DMS53 treated with DMSO at 0.1 percent for 48 hours (cell line): ENCODE data around the gene OLFM3.

Experiments
- DNase-seq: peaks from one replicate; lab custom pipeline; 2025; ENCODE audit not compliant: unreplicated experiment; lab: John Stamatoyannopoulos, UW

The OLFM3 gene

DNA sequence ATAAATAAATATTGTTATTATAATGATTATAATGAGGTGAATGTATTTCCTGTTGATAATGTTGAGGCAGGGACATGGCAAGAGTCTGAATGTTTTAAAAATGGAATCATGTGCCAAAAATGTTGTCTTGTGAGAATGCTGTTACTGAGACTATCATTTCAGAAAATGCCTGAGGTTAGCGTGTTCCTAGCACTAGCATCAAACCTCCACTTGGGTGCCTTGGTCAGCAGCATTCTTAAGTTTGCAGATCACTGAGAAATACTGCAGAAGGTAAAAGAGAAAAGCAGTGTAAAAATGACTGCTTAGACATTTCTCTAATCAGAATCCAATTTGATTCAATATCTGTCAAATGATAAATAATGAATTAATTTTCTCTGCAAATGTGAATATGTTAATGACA, 50.8 kb downstream of the OLFM3 start:
- DNase-seq = no peak

DNA sequence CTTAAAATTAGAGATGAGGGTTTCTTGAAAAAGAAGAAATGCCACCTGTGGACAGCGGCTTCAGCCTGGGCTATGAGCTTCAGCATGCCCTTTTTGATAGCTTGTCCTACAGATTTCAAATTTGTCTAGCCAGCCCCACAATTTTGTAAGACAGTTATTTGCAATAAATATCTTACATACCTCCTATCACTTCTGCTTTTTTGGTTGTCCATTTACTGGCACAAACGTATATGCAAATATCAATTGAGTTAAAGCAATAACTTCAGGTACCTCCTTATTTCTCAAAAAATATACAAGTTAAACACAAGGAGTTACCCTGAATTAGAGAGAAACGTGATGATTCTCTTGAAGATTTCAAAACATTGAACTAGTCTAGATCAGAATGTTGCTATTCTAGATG, 53.5 kb downstream of the OLFM3 start:
- DNase-seq = no peak

DNA sequence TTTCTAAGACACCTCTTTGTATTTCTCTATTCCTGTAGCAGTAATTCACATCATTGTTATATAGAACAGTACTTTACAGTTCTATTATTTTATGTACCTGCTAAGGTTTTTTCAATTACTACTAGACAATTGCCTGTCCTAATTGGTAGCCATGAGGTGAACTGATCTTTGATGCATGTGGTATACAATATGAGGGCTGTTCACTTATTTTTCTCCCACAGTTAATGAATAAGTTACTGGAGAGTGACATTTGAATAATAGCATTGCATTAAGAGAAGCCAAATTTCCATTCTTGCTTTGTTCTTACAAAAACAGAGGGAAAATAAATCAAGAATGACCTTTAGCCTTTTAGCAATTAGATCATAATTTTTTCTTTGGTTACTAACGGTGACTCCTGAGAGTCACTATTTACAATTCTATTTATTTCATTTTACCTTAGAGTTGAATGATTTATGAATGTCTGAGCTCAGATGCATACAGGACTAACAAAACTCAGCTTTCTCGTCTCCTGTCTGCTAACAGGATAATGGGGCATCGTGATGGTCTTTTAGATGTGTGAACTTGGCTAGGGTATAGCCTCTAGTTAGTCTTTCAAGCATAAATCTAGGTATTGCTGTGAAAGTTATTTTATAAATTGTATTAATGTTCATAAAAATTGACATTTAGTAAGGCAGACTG, 54.1 kb downstream of the OLFM3 start:
- DNase-seq = no peak

DNA sequence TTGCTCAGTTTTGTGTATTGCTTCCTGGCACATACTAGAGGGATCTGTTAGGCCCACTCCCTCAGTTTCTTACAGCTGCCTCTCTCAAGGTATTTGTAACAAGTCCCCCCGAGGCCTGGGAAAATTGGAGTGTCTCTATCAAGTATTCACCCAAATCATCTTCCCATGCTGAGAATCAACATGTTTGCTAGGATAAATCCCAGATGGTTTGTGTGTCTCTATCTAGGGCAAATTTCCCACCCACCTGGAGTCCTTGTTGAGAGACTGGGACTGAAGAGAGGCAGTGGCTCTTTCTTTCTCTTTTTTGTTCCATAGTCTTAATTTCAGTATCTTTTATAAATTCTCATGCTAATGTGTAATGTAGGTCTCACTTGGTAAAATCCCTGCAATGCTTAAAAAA, 58.0 kb downstream of the OLFM3 start:
- no peak for DNase-seq

DNA sequence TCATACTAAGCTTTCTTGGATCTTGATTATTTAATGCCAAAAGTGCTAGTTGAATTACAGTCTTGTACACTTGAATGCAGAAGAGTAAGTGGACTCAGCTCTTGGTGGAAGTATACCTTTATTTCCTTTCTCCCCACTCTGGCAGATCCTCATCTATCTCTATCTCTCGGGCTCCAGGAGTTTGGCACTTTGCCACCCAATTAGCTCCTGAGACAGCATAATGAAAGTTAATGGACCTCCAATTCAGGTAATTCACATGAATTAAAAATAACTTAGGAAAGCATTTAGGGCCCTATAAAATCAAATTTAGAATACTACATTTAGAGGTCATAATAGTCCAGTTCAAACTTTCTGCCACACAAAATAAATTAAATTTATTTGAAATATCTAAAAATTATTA, 67.4 kb downstream of the OLFM3 start:
- DNase-seq = no peak

DNA sequence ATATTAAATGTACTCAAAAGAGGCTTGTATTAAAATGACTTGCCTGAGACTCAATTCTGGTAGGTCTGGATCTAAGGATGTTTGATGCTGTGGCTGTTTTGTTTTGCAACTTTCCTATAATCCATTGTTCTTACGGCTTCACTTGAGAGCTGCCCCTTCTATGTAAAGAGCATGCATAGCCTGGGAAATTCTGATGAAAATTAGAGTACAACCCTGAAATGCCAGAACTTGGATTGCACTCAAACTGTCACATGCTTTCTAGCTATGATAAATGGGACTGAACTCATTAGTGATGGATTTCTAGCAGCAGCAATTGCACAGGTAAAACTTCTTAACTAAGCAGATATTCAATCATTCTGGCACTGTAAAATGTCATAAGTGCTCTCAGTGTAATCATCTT, 67.9 kb downstream of the OLFM3 start:
- DNase-seq = no peak

DNA sequence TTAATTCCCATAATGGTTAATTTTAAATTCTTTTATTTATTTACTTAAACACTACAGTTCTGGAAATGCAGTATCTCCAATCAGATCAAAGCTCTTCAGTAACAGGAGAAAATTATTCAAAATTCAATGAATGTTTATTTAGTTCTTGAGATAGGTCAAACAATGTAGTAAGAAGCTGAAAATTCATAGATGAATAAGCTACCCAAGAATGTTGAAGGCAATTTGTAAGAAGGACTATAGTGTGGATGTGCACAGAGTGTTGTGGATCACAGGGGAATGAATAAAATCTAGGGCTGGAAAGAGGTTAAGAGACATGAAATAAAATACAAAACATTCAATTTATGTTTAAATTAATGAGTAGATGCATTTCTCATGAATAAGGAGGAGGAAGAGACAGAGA, 72.0 kb downstream of the OLFM3 start:
- DNase-seq = no peak

DNA sequence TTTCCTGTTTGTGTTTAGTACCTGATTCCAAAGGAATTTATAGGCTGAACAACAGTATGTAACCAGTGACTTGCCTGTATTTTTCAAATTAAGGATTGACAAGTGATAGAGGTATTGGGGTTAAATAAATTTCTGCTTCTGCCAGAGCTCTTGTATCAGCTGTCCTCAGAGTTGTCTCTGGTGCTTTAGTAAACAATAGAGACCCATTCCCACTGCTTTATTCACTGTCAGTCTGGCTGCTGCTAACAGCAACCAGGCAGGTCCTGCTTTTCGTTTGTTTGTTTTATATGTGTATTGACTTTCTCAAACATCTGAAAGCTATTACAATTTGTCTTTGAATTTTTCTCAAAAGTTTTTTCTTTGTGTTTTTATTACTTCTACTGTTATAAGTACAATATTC, 76.1 kb downstream of the OLFM3 start:
- DNase-seq = peak; percentile 73

DNA sequence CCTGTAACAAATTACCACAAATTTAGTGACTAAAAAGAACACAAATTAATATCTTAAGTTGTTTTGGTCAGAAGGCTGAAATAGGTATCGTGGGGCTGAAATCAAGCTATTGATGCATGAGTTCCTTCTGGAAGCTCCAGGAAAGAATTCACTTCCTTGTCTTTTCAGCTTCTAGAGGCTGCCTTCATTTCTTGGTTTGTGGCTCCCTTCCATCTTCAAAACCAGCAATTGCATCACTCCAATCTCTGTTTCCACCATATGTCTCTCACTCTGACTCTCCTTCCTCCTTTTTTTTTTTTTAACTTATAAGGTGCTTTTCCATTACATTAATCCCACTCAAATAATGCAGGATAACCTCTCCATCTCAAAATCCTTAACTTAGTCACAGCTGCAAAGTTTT, 78.4 kb downstream of the OLFM3 start:
- DNase-seq = no peak

DNA sequence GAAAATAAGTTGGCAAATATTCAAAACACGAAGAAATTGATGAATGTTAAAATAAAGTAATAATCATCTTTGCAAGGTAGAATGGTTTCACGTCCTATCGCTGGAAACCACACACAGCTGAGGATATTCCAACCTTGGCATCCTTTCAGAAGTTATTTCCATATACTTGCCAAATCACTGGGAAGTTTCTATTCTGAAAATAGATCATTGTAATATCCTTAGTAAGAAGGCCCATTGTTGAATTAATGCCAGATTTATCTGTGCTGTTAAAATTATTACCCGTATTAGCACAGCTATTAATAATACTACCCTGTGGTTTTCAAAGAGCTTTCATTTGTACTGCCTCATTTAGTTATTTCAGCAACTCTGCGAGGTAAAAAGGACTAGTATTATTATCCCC, 81.1 kb downstream of the OLFM3 start:
- DNase-seq = no peak

DNA sequence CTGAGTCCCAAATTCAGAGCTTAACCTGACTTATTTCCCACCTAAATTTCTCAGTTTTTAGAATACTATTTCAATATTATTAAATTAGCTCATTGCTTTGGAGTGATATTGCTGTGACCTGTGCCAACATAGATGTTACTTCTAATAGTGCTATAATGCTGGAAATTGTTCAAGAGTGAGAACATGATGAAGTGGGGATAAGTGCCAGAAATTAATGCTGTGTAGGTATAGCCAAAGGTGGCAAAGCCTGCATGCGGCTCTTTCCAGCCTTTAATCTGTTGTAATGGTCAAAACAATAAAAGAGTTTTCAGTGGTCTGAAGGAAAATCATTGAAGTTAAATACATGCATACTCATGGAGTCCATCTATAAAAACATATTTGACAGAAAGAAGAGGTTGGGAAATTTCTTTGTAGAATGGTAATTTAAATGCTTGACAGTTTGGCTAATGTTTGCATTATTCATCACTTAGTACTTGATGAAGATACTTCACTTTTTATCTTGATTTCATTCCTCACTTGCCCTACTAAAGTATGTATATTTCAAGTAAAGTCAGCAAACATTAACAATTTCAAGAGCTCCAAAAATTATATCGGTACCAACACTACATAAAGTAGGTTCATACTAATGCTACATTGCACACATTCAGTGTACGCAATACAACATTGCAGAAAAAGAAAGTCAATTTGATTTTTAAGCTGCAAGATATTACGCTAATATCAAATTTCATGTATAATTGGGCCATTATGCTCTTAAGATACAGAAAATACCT, 82.1 kb downstream of the OLFM3 start:
- DNase-seq = no peak

DNA sequence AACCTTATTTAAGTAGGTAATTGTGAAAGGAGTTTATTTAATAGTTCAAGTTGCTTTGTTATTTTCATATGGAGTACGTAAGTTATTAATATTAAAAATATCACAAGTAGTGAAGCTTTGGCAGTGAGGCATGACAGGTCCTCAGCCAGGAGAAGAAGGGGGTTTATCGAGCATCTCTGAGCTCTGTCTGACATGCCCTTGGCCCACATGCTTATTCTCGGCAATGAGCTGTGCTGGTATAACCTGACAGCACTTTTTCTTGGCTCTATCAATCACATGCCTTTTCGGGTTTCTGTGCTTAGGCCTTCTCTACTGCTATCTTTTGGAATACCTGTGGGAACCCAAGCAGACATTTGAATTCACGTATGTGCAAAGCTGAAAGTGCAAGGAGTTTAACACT, 84.8 kb downstream of the OLFM3 start:
- no peak for DNase-seq

DNA sequence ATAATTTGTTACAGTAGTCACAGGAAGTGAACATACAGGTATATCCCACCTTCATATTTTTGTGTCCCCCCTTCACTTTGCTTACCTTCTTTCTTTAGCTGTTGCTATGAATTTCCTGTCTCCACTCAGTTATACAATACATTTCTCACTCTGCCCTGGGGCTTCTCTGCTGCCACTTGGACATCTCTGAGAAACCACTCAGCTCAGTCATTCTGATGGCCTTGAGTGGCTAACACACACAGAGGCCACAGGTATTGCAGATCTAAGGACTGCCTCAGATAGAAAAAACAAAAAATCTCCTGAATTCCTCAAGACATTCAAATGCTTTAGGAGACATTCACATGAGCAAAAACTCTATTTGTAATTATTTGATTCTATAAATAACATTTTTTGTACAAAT, 87.7 kb downstream of the OLFM3 start:
- DNase-seq = no peak

DNA sequence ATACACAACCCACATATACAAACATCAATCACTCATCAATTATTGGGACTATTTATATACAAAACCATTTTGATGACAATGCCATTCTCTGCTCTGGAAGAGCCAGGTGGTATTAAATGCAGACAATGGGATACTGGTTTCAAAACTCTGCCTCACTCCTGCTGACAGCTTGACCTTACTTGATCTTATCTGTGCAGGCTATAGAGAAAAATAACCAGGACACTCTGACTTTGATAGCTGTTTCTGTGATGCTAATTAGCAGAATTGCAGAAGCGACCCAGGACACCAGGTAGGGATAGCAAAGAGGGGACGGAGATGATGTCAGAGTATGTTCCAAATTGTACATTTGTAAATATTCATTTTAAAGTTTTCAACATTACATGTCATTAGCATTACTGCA, 89.5 kb downstream of the OLFM3 start:
- DNase-seq = no peak

DNA sequence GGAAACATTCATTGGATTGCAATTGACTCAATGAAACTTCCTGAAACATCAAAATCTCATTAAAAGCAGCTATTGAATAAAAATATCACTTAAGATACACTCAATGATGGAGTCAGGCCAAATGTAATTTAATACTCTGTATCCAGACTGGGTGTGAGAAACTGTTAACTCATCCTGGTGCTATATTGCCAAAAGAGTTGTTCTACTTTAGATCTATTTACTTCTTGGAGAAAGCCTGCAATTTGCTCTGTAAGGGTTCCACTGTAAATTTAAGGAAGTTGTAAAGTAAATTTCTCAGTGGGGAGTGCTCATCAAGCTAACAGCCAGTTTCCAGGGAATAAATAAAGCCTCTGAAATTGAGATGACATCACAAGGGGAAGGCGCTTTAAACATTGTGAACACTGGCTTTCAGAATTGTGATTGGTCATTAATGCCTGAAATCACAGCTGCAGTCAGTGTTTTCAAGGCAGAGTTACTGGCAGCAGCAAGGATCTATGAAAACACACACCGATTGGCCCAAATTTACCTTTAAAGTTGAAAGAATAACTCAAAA, 91.4 kb downstream of the OLFM3 start:
- peak; percentile 37 for DNase-seq

DNA sequence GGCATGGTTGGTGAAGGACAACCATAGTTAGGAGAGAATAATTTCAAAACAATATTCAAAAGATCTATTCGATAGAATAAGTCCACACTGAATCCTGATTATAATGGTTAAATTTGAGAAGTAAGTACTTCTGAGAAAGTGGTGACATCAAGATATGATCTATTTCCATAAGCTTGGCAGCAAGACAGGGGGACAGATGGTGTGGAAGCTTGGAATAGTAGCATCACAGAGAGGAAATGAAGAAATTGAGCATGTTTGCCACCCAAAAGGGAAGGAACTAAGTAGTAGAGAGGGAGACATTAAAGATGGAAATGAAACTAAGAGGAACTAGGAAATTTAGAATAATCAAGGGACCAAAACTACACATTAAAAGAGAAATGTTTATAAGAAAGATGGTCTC, 94.5 kb downstream of the OLFM3 start:
- no peak for DNase-seq

DNA sequence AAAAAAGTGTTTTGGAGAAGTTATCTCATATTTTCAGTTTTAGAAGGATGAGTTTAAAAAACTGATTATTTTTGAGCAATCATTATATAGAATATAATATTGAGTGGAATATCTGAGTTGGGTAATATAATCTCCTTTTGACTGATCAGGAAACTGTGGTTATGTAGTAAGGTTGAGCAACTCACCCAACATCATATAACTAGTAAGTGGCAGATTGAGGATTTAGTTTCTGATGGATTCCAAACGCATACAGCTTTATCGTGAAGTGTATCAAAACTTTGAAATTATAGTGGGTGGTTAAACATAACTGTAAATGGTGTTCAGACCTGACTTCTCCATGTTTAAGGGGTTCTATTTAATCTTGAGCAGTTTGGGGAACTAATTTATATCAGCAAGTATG, 98.6 kb downstream of the OLFM3 start:
- DNase-seq = no peak

DNA sequence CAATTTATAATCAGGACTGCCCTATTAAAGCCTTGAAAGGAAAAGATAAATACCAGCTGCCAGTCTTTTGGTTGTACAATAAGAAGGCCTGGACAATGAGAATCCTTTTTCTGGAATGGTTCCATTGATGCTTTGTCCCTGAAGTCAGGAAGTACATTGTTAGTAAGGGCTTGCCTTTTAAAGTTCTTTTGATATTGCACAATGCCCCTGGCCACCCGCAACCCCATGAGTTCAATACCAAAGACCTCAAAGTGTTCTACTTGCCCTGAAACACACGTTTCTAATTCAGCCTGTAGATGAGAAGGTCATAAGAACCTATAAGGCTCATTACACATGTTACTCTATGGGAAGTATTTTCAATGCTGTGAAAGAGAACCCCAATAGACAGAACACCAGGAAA, 112.1 kb downstream of the OLFM3 start:
- no peak for DNase-seq

DNA sequence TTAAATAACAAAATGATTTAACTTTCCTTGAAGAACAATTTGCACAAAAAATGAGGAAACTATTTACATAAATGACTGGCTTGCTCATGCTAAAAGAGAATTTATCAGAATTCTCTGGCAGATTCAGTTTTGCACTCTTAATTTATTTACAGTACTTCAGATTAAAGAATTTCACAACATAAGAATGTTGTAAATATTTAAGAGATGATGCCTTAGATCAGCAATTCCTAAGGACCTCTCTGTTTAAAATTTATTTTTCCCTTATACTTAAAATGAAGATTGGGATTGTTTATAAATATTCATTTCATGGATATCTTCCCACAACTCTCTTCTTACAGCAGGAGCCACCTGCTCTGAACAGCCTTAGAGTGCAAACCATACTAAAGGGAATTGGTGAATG, 120.8 kb downstream of the OLFM3 start:
- DNase-seq = no peak

DNA sequence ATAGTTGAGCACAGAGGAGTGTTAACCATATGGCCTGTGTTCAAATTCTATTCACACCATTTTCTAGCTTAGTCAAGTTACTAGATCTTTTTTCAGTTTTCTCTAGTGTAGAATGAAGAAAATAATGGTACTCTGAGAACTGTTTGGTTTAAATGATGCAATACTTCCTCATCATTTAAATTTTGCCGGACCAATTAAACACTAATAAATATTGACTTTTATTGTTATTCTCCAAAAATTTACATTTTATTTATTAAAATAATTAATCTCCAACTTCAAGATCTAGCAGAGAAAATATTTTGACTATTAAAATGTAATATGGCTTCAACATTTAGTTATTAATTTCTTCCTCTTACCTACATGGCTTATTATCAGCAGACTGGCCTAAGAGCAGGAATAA, 123.1 kb downstream of the OLFM3 start:
- DNase-seq = no peak

DNA sequence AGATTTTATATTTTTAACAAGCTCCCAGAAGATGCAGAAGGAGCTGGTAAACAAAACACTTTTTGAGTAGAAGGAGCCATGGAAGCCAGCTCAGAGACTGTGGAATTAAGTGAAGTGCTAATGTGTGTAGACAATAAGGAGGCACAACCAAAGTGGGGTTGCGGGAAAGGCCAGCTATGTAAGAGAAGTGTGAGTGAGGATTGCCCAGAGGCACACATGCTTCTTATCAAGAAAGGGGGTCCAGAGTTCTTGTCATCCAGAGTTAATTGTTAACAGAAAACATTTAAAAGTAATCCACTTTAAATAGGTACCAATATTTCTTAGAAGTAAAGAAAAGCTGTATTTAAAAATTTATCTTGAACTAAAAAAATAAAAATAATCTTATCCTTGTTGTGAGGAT, 136.8 kb downstream of the OLFM3 start:
- DNase-seq = no peak

DNA sequence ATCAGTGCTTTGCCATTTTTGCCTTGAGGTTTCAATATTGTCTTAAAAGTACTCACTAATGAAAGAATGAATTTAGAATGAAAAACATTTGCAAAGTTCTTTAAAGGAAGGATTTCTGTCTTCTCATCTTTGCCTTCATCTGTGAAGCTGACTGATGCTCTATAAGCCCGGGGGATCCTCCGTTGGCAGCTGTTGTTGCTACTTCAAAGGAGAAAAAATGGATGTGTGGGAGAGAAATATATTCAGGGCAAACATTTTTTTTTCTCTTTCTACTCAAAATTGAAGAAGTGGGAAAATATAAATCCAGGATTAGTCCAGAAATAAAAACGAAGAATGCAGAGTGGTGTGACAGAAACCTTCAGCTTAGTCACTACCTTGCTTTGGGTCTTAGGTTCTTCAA, 142.5 kb downstream of the OLFM3 start:
- no peak for DNase-seq

DNA sequence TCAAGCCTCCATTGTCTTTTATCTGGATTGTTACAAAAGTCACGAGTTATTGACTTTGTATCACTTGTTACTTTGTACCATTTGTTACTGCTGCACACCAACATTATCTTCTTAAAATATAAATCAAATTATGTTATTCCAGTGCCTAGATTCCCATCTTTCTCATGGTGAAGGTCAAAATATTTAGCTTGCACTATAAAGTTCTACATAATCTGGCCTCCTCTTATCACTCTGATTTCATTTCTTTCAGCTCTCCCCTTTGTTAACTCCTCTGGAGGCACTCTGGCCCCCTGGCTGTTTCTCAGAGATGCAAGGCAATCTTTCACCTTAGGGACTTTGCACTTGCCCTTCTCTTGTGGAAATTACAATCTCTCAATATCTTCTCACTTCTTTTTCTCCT, 143.8 kb downstream of the OLFM3 start:
- no peak for DNase-seq
